Measurements from ENCODE around the gene SEMA4G. TPM values are rescaled to one million over a fixed set of nuclear protein-coding genes. Genes with fewer than 3 reads are reported as not detected.

Gene SEMA4G
- total and polyA plus RNA-seq, 2 of the 13 experiments (the other 11 are each of a cell fraction or from before 2014, with no cell fraction given): 46.2 to 207 TPM

DNA sequence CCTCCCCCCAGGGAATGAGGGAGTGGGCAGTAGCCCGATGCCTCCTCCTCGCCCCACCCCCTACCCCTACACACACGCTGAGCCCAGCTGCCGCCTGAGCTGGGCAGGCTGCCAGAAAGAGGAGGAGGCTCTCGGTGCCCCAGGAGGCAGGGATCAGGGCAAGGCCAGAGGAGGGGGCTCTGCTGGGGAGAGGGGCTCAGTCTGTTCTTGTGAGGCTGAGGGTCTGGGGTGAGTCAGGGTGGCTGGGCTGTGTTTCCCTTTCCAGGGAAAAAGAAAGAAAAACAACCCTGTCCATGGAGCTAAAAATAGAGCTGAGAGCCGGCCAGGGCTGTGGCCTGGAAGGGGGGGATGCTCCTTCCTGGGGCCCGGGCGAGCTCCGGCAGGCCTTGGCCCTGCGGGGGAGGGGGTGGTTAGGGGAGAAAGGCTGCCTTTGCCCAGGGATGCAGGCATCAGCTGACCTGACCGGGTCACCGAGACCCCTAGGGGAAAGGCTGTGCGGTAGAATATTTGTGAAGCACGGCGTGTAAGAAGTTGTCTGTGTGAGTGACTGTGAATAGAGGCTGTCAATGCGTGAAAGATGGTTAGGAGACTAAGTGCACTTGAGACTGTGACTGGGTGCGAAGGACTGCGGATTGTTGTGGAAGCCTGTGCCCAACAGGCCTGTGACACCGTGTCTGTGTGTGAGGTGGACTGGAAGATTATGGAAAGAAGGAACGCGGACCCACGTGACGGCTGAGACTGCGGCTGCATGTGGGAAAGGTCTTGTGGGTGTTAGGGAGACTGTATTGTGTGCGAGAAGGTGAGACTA, 29.1 kb downstream of the SEMA4G start (continued):
- TF ChIP-seq E2F5 (CRISPR knock-in tag; conservative IDR thresholded peaks at IDR 0.05) (no peak), SP4 (CRISPR knock-in tag; IDR thresholded peaks at IDR 0.05) (no peak; the same call in 1 of the 2 replicates), ZNF253 (CRISPR knock-in tag; IDR thresholded peaks at IDR 0.05; ENCODE audit: borderline replicate concordance) (no peak), CAMTA2 (CRISPR knock-in tag; IDR thresholded peaks at IDR 0.05; ENCODE audit: borderline replicate concordance) (no peak), ZNF205 (CRISPR knock-in tag; IDR thresholded peaks at IDR 0.05) (no peak), CCDC6 (CRISPR knock-in tag; IDR thresholded peaks at IDR 0.05) (no peak), MTA3 (CRISPR knock-in tag; IDR thresholded peaks at IDR 0.05) (no peak), PHF21A (CRISPR knock-in tag; IDR thresholded peaks at IDR 0.05) (0 out of 2 replicates have a peak, but pooled peaks have one; percentile 14), PRPF4 (IDR thresholded peaks at IDR 0.05; ENCODE audit: low read depth, low read length, poor library complexity, severe bottlenecking) (peak; percentile 55), ZNF143 (CRISPR knock-in tag; IDR thresholded peaks at IDR 0.05) (no peak), MXD4 (CRISPR knock-in tag; IDR thresholded peaks at IDR 0.05) (no peak), KDM3A (CRISPR knock-in tag; IDR thresholded peaks at IDR 0.05; ENCODE audit: low read depth) (no peak), PHF5A (CRISPR knock-in tag; IDR thresholded peaks at IDR 0.05; ENCODE audit: low read depth, unreplicated experiment) (no peak), PRMT3 (CRISPR knock-in tag; IDR thresholded peaks at IDR 0.05; ENCODE audit: borderline replicate concordance, low read depth) (no peak), SMAD3 (CRISPR knock-in tag; IDR thresholded peaks at IDR 0.05) (no peak), MYC (CRISPR knock-in tag; IDR thresholded peaks at IDR 0.05; ENCODE audit: borderline replicate concordance) (no peak)
- TF ChIP-seq, protein P1, sequence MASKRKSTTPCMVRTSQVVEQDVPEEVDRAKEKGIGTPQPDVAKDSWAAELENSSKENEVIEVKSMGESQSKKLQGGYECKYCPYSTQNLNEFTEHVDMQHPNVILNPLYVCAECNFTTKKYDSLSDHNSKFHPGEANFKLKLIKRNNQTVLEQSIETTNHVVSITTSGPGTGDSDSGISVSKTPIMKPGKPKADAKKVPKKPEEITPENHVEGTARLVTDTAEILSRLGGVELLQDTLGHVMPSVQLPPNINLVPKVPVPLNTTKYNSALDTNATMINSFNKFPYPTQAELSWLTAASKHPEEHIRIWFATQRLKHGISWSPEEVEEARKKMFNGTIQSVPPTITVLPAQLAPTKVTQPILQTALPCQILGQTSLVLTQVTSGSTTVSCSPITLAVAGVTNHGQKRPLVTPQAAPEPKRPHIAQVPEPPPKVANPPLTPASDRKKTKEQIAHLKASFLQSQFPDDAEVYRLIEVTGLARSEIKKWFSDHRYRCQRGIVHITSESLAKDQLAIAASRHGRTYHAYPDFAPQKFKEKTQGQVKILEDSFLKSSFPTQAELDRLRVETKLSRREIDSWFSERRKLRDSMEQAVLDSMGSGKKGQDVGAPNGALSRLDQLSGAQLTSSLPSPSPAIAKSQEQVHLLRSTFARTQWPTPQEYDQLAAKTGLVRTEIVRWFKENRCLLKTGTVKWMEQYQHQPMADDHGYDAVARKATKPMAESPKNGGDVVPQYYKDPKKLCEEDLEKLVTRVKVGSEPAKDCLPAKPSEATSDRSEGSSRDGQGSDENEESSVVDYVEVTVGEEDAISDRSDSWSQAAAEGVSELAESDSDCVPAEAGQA (IDR thresholded peaks at IDR 0.05; ENCODE audit: low read depth): no peak
- TF ChIP-seq, protein P1 (CRISPR knock-in tag; IDR thresholded peaks at IDR 0.05; ENCODE audit: borderline replicate concordance): no peak
- TF ChIP-seq, protein P2, sequence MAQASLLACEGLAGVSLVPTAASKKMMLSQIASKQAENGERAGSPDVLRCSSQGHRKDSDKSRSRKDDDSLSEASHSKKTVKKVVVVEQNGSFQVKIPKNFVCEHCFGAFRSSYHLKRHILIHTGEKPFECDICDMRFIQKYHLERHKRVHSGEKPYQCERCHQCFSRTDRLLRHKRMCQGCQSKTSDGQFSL (CRISPR knock-in tag; IDR thresholded peaks at IDR 0.05): no peak; the same call in 1 of the 2 replicates
- TF ChIP-seq, protein P3, sequence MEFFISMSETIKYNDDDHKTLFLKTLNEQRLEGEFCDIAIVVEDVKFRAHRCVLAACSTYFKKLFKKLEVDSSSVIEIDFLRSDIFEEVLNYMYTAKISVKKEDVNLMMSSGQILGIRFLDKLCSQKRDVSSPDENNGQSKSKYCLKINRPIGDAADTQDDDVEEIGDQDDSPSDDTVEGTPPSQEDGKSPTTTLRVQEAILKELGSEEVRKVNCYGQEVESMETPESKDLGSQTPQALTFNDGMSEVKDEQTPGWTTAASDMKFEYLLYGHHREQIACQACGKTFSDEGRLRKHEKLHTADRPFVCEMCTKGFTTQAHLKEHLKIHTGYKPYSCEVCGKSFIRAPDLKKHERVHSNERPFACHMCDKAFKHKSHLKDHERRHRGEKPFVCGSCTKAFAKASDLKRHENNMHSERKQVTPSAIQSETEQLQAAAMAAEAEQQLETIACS (CRISPR knock-in tag; IDR thresholded peaks at IDR 0.05): no peak
- TF ChIP-seq, protein P4, sequence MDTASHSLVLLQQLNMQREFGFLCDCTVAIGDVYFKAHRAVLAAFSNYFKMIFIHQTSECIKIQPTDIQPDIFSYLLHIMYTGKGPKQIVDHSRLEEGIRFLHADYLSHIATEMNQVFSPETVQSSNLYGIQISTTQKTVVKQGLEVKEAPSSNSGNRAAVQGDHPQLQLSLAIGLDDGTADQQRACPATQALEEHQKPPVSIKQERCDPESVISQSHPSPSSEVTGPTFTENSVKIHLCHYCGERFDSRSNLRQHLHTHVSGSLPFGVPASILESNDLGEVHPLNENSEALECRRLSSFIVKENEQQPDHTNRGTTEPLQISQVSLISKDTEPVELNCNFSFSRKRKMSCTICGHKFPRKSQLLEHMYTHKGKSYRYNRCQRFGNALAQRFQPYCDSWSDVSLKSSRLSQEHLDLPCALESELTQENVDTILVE (CRISPR knock-in tag; IDR thresholded peaks at IDR 0.05): no peak
